Glutamatergic neuron (in vitro differentiated cells): ENCODE results near the gene MDFIC. TPM values are rescaled to one million over a fixed set of nuclear protein-coding genes. Genes with fewer than 3 reads are reported as not detected.

Experiments used
- DNase-seq: peaks from one replicate; pipeline ENCODE4 v3.0.0; 2022
- H3K27ac Mint-ChIP-seq: one replicate; pipeline ENCODE4 v1.8.0; 2020; ENCODE audit warnings: mild to moderate bottlenecking, mixed read lengths, inconsistent platforms; ENCODE audit not compliant: unreplicated experiment
- H3K27me3 Mint-ChIP-seq: one replicate; pipeline ENCODE4 v1.8.0; 2020; ENCODE audit warnings: mild to moderate bottlenecking, moderate library complexity, mixed read lengths, inconsistent platforms; ENCODE audit not compliant: unreplicated experiment
- H3K36me3 Mint-ChIP-seq: one replicate; pipeline ENCODE4 v1.8.0; 2020; ENCODE audit warnings: mild to moderate bottlenecking, mixed read lengths, inconsistent platforms; ENCODE audit not compliant: unreplicated experiment
- H3K4me1 Mint-ChIP-seq: one replicate; pipeline ENCODE4 v1.8.0; 2020; ENCODE audit warnings: mild to moderate bottlenecking, low read depth, mixed read lengths, inconsistent platforms; ENCODE audit not compliant: unreplicated experiment
- H3K4me3 Mint-ChIP-seq: one replicate; pipeline ENCODE4 v1.8.0; 2020; ENCODE audit warnings: mild to moderate bottlenecking, mixed read lengths, inconsistent platforms; ENCODE audit not compliant: unreplicated experiment
- H3K9me3 Mint-ChIP-seq: one replicate; pipeline ENCODE4 v1.8.0; 2020; ENCODE audit warnings: mild to moderate bottlenecking, moderate library complexity, mixed read lengths, inconsistent platforms; ENCODE audit not compliant: unreplicated experiment
- CTCF ChIP-seq: fragments of 200-600 bp; sonication (generic); IDR thresholded peaks from one replicate; pipeline ENCODE4 v1.5.0; 2021; ENCODE audit not compliant: partially characterized antibody, unreplicated experiment
- total RNA-seq: library from RNA; stranded (reverse); fragmentation: NEBNext Ultra II Directional; extraction: Animal tissue kit (Norgen Biotek cat#: 25700); gene quantifications from one replicate; pipeline ENCODE4 v1.2.1, GENCODE V29; 2021; ENCODE audit not compliant: unreplicated experiment

Gene MDFIC
- total RNA-seq, 1 donor from 2014 or later: 0.10 TPM

- DNase-seq: no peak
- H3K4me1 Mint-ChIP-seq: peaks cover 1% of the 10 kb centered on the region
- H3K9me3 Mint-ChIP-seq: no peaks in the 10 kb centered on the region
- no peaks in the 10 kb centered on the region for H3K27me3 Mint-ChIP-seq
- H3K27ac Mint-ChIP-seq: no peak overlapping the region
- no peaks in the 10 kb centered on the region for H3K36me3 Mint-ChIP-seq
- no peak overlapping the region for H3K4me3 Mint-ChIP-seq
- TF ChIP-seq CTCF: no peak
Measured at GRCh38 chr7:114917211-114917839, 4.6 kb upstream of the MDFIC start.

DNA sequence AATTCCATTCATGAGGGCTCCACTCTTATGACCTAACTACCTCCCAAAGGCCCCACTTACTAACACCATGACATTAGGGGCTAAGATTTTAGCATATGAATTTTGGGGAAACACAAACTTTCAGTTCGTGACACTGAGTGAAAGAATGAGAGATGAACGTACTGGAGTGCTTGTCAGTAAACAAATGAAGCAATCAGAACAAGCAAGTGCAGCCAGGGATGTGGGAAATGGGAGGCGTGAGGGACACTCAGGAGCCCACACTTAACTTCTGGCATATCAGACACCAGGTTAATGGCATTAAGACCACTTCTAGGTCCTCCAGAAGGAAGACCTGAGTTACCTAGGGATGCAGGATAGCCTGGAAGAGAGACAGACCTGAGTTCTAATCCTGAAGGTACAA lies 2.3 kb upstream of the MDFIC start:
- Mint-ChIP-seq H3K36me3 (no peaks in the 10 kb centered on the region), H3K4me3 (no peak overlapping the region), H3K27ac (no peak overlapping the region), H3K27me3 (no peaks in the 10 kb centered on the region), H3K4me1 (peaks cover 4% of the 10 kb centered on the region), H3K9me3 (no peaks in the 10 kb centered on the region)
- DNase-seq: no peak
- no peak for TF ChIP-seq CTCF

DNA sequence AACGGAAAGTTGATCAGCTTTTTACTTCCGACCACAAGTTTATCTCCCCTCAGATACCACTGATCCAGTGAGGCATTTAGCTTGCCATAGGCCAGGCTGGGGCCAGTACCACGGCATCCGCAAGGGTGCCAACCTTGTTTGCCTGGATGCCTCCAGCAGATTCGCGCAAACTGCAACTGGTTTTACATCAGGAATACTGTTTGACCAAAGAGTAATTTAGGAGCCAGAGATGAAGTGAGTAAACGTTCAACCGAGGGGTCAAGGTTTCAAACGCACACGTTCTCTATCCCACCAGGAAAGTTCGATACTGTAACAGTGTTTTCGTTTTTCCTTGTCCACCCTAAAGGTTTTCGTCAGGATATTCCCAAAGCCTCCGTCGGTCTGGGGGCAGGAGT lies 266 bp upstream of the MDFIC start:
- peak overlapping the region; percentile 74 for H3K27ac Mint-ChIP-seq
- H3K9me3 Mint-ChIP-seq: no peaks in the 10 kb centered on the region
- DNase-seq: no peak
- H3K27me3 Mint-ChIP-seq: no peaks in the 10 kb centered on the region
- peak overlapping the region; percentile 85 for H3K4me3 Mint-ChIP-seq
- TF ChIP-seq CTCF: no peak
- H3K4me1 Mint-ChIP-seq: peaks cover 4% of the 10 kb centered on the region
- H3K36me3 Mint-ChIP-seq: no peaks in the 10 kb centered on the region

GRCh38 chr7:114922652-114923402 lies 933 bp downstream of the MDFIC start:
- Mint-ChIP-seq H3K27ac (no peak overlapping the region), H3K36me3 (no peaks in the 10 kb centered on the region), H3K4me3 (peak overlapping the region; percentile 91), H3K4me1 (peaks cover 4% of the 10 kb centered on the region), H3K9me3 (no peaks in the 10 kb centered on the region), H3K27me3 (no peaks in the 10 kb centered on the region)
- no peak for TF ChIP-seq CTCF
- DNase-seq: peak; percentile 26

DNA sequence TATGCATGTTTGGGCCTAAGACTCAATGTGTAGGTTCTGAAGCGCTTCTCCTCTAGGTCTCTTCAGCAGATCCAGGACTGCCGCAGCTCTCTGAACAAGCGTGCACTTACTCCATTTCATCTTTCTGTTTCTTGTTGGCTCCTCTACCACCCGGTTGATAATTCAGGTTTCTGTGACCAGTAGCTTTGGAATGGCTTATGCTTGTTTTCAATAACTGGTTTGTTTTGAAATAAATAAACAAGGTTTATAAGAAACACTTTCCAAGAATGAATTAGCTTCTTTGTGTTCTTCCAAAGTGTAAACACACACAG lies 1.5 kb downstream of the MDFIC start:
- Mint-ChIP-seq H3K4me3 (peak overlapping the region; percentile 78), H3K4me1 (peaks cover 4% of the 10 kb centered on the region), H3K27me3 (no peaks in the 10 kb centered on the region), H3K27ac (no peak overlapping the region), H3K36me3 (no peaks in the 10 kb centered on the region), H3K9me3 (no peaks in the 10 kb centered on the region)
- no peak for DNase-seq
- no peak for TF ChIP-seq CTCF
